Body of pancreas (tissue), 4 donors: Measurements from ENCODE around the gene RABAC1.

Experiments used
- POLR2A ChIP-seq, 3 donors: fragments of 450-650 bp; IDR thresholded peaks; one replicate each; pipeline ENCODE4 v1.6.1; 2016; ENCODE audit warnings: antibody characterized with exemption in 3 of 3, mild to moderate bottlenecking in 2 of 3
- TF ChIP-seq, protein P1 (sequence below), 7 experiments: fragments of 450-650 bp in 4 of 7; fragments of 200-600 bp in 3 of 7; sonication (generic) in 3 of 7; IDR thresholded peaks; one replicate each; pipeline ENCODE4 v1.5.1; 2016 to 2019; ENCODE audit warnings: antibody characterized with exemption in 7 of 7

DNA sequence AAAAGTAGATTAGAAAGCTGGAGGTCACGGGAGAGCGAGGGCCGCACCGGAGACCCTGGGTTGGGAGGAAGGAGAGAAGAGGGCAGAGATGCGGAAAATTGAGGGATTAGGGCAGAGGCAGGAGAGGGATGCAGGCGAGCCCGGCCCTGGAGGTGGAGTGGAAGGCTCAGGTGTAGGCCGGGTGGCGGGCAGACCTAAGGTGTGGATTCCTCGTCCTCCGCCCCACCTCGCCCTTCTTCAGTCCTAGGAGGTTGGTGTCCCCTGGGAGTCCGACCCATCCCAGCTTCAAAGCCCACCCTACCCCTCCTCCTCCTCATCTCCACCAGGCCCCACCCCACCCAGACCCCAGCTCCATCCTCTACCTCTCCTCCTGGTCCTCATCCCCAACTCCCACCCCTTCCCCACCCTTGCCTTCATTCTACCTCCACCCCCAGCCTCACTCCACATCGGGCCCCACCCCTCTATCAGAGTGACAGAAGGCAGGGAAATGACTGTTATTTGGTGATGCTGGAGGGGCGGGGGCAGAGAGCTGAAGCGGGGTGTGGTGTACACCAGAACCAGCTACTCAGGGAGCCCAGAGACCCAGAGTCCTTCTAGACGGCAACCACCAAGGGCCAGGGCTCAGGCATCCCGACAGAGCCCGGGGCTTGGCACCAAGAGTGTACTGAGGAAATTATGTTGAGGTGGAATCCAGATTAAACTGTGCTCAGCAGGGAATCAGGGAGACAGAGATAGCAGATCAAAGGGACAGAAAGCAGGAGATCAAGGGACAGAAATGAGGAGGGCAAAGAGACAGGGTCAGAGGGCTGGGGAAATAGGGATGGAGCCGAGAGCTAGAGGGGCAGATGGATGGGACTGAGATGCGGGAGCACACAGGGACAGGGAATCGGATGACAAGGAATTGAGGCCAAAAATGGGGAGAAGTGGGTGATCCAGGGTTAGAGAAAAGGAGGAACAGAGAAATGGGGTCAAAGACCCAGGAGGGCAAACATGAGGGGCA lies 37.2 kb downstream of the RABAC1 start:
- TF ChIP-seq POLR2A (IDR thresholded peaks at IDR 0.05) = no peak
- TF ChIP-seq, protein P1, sequence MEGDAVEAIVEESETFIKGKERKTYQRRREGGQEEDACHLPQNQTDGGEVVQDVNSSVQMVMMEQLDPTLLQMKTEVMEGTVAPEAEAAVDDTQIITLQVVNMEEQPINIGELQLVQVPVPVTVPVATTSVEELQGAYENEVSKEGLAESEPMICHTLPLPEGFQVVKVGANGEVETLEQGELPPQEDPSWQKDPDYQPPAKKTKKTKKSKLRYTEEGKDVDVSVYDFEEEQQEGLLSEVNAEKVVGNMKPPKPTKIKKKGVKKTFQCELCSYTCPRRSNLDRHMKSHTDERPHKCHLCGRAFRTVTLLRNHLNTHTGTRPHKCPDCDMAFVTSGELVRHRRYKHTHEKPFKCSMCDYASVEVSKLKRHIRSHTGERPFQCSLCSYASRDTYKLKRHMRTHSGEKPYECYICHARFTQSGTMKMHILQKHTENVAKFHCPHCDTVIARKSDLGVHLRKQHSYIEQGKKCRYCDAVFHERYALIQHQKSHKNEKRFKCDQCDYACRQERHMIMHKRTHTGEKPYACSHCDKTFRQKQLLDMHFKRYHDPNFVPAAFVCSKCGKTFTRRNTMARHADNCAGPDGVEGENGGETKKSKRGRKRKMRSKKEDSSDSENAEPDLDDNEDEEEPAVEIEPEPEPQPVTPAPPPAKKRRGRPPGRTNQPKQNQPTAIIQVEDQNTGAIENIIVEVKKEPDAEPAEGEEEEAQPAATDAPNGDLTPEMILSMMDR (IDR thresholded peaks at IDR 0.05) = no peak
